ENCODE data around the gene ADIPOR1.
"Not testable (repeated sequence)": the region's sequence is repeated elsewhere in the genome, so short reads cannot be mapped to it uniquely, and the experiment has no call there.

ADIPOR1 gene, protein sequence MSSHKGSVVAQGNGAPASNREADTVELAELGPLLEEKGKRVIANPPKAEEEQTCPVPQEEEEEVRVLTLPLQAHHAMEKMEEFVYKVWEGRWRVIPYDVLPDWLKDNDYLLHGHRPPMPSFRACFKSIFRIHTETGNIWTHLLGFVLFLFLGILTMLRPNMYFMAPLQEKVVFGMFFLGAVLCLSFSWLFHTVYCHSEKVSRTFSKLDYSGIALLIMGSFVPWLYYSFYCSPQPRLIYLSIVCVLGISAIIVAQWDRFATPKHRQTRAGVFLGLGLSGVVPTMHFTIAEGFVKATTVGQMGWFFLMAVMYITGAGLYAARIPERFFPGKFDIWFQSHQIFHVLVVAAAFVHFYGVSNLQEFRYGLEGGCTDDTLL

DNA sequence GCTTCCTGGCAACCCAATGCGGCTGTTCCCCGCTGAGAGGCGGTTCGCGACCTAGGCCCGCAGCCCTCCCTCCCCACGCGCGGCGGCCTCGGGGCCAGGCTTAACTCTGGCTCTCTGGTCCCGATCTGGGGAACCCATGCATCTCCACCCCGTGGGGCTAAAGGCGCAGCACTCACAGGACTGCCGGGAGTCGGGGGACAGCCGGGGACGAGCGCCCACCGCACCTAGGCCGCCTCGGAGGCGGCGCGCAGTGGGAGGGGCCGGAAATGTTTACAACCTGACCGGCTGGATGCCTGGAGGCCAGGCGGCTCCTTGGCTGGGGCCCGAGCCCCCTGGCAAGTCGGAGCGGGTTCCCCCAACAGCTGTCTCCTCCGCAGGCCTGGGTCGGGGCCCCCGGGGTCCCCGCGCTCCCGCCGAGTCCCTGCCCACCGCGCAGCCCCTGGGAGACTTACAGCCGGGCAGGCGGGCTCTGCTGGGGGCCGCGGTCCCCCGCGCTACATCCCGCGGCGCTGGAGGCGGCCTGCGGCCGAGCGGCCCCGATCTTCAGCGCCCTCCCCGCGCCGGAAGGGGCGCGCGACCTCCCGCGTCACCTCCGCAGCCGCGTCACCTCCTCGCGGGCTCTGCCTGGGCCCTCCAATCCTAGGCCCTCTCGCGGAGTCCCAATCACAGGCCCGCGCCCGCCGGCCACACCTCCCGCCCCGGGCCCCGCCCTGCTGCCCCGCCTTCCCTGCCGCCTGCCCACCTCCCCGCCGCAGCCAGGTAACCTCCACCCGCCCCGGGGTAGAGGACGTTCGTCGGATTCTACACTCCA lies at the start of gene ADIPOR1:
Gene ADIPOR1, minus strand, starts transcription at position 580 of the 811 bp plus-strand sequence. CDS start 7,242 bp downstream, outside the sequence.
- peak; percentile 93 for DNase-seq

DNA sequence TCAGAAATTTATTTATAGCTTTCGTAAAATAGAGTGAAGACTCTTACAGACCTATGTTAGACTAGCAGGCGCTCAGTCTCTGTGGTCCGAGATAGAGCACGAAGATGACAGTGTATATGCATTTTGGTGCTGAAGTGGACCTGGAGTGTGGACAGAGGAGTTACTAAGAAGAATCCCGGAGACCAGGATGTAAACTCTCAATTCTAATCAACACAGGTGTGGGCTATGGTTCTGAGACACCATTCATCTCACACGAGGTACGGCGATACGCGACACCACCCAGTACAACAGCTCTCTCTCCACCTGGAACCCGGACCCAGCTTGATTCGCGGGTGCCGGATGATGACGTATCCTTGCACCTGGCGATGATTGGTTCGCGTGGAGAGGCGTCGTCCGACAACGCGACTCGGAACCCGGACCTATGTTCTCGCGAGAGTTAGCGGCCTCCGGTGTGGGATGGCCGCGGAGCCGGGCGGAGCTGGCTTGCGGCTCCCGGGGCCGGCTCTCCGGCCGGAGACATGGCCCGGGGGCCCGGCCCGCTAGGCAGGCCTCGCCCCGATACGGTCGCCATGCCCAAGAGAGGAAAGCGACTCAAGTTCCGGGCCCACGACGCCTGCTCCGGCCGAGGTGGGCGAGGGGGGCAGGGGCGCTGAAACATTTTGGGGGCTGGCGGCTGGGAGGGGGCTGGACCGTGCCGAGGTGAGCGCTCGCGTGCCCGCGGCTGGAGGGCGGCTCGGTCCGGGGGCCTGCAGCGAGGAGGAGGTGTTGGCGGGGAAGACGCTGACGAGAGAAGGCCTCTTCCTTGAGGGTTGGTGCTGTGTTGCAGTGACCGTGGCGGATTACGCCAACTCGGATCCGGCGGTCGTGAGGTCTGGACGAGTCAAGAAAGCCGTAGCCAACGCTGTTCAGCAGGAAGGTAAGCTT lies 49.1 kb upstream of the ADIPOR1 start, which contains the start of gene TMEM183A:
Gene TMEM183A, plus strand, starts transcription at position 427 of the 924 bp plus-strand sequence. Its CDS starts 92 bp downstream, at position 519.
- peak; percentile 97 for DNase-seq

DNA sequence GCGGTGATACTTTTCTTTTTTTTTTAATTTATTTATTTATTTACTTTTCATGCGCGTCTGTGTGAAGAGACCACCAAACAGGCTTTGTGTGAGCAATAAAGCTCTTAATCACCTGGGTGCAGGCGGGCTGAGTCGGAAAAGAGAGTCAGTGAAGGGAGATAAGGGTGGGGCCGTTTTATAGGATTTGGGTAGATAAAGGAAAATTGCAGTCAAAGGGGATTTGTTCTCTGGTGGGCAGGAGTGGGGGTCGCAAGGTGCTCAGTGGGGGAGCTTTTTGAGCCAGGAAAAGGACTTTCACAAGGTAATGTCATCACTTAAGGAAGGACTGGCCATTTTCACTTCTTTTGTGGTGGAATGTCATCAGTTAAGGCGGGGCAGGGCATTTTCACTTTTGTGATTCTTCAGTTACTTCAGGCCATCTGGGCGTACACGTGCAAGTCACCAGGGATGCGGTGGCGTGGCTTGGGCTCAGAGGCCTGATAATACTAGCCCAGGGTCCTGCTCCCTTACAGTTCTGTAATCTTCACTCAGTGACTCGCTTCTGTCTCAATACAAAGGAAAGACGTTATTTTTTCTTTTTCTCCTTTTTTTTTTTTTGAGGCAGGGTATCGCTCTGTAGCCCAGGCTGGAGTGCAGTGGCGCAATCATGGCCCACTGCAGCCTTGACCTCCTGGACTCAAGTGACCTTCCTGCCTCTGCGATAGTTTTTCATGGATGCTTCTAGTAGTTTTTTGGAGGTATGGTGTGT lies 47.5 kb upstream of the ADIPOR1 start:
- not testable (repeated sequence) for DNase-seq

DNA sequence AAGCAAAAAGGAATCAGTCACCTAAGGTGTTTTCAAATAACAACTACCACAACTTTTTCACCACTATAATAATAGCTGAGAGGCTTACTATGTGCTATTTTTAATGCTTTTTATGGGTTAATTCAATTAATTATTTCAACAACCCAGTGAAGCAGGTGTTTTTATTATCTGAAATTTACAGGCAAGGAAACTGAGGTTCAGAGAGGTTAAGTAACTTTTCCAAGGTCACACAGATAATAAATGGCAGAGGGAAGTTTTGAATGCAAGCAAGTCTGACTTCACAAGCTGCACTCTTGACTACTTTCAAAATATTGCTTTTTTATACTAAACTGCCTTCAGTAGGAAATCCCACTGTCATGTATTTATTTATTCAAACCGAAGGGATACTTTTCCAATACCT lies 44.8 kb upstream of the ADIPOR1 start:
- no peak for DNase-seq

GRCh38 chr1:203001986-203002385 lies 43.9 kb upstream of the ADIPOR1 start:
- DNase-seq: no peak

GRCh38 chr1:203000217-203000944 lies 42.3 kb upstream of the ADIPOR1 start:
- no peak for DNase-seq

DNA sequence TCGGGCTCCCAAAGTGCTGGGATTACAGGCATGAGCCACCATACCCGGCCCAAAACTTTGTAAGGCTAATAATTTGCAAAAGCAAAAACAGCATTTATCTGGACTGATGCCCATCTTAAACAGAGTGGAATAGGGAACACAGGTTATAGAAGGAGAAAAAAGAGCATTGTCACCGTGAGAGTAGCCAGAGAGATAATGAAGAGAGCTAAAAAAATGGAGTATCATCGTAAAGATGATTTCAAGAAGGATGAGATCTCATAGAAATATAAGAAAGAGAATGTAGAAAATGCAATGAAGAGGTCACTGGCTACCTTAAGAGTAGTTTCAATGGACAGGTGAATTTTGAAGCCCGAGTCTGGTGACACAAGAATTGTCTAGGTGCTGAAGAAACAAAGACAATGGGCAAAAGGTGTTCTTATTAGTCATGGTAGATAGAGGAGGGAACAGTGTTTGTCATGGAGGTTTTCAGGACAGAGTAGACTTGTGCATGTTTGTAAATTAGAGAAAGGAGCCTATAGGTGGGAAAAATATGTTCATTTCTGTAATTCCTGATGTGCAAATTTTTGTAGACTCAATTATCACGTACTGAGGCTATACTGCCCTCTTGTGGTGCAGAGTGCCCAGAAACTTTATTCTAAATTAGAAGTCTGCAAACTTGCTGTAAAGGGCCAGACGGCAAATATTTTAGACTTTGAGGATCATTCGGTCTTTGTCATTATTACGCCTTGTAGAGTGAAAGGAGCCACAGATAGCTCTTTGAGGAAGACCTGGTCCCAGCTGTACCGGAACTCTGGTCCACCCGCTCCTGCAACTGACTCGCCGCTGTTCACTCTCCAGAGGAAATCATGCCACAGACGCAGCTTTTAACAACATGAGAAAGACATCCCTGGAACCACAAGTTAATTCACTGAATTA lies 41.0 kb upstream of the ADIPOR1 start:
- no peak for DNase-seq

- no peak for DNase-seq
Measured at GRCh38 chr1:202994756-202995155, 36.6 kb upstream of the ADIPOR1 start.

DNA sequence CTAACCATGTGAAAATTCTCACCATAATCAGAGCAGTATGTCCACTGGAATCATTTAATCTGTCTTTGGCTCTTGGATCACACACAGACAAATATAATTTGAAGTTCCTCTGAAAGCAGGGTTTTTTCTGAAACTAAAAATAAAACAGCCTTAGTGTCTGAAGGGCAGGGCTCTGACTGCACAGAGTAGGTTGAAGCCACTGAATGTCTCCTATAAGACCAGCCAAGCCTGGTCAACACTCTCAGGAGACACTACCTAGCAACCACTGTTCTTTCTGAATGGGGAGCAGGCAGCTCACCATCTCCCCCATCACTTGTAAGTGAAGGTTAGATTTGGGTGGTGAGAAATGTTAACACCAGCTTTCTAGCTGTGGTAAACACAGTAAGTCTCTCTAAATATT lies 33.0 kb upstream of the ADIPOR1 start:
- DNase-seq: no peak

DNA sequence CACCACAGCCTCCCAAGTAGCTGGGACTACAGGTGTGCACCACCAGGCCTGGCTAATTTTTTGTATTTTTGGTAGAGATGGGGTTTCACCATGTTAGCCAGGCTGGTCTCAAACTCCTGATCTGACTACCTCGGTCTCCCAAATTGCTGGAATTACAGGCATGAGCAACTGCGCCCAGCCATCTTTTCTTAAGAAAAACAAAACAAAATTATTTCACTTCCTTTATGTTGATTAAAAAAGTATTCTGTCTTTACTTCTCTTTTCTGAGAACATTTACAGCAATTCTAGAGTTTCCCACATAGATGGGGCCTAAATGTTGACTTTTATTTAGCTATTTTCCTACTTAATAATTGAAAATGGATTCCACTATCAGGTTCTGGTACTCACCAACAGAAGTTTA lies 31.8 kb upstream of the ADIPOR1 start:
- no peak for DNase-seq

DNA sequence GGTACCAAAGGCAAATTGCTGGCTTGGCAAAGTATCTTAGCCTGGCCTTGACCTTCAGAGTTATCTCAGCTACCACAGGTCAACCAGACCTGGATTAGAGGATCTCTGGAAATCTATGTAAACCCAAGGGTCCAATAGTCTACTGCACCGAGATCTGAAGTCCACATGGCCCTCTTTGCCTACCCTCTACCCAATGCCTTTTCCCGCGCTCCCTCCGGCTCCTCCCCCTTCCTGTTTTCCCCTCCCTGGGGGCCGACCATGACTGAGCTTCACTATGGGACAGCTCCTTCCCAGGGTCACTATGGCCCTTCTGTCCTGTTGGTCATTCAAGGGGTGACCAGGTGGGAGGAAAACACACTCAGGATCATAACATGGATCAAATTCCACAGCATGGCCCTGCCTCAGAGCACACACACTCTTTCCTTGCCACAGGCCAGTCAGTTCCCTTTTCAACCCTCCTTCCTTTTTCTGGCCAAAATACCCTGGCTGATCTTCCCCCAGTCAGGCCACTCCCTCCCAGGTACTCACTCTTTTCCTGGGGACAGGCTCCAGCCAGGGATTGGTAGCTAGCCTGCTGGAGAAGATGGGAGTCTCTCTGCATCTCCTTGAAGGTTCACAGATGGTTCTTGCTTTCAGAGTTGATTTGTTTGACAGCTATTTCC lies 29.9 kb upstream of the ADIPOR1 start:
- no peak for DNase-seq

DNA sequence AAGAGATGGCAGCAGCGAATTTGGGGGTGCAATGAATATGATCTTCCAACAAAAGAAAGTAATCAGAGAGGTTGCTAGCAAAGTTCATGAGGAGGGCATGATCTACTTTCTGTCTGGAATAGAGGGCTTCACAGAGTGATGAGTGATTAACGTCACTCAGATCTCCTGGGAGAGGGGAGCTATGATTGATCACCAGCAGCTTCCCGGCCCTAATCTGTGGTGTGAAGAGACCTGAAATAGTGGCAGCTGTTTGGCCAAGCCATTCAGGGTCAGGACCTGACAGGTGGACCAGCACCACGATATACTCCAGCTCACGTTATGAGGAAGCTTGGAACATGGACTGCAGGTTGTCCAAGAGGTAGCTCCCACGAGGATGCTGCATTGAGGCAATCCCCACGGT lies 29.1 kb upstream of the ADIPOR1 start:
- DNase-seq: no peak

GRCh38 chr1:202986120-202986519 lies 28.0 kb upstream of the ADIPOR1 start:
- not testable (repeated sequence) for DNase-seq

GRCh38 chr1:202982715-202983430 lies 24.8 kb upstream of the ADIPOR1 start:
- no peak for DNase-seq

DNA sequence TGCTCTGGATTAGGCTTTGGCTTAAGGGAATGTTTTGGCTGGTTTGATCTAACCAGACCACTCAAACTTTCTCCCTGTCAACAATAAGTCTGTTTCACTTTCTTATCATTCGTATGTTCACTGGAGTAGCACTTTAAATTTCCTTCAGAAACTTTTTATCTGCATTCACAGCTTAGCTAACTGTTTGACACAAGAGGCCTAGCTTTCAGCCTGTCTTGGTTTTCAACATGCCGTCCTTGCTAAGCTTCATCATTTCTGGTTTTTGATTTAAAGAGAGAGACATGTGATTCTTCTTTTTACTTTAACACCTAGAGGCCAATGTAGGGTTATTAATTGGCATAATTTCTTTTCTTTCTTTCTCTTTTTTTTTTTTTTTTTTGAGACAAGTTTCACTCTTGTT lies 23.8 kb upstream of the ADIPOR1 start:
- no peak for DNase-seq

DNA sequence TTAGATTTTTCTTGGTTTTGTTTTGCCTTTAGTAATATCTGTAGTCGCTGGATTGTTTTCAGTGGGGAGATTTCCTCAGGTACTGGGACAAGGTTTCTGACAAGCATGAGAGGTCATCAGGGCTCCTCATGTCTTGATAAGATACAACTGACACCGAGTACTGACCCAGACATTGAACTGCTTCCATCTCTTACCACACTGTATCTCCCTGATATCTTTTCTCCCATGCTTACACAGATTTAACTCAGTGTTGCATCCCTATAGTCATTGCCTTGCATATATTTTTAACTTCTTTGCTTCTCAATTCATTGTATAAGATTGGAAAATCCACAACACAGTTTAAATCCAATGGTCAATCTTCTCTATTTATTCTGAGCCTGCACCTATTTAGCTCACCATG lies 21.3 kb upstream of the ADIPOR1 start:
- DNase-seq: no peak

- DNase-seq: no peak
Measured at GRCh38 chr1:202976633-202977032, 18.5 kb upstream of the ADIPOR1 start.

DNA sequence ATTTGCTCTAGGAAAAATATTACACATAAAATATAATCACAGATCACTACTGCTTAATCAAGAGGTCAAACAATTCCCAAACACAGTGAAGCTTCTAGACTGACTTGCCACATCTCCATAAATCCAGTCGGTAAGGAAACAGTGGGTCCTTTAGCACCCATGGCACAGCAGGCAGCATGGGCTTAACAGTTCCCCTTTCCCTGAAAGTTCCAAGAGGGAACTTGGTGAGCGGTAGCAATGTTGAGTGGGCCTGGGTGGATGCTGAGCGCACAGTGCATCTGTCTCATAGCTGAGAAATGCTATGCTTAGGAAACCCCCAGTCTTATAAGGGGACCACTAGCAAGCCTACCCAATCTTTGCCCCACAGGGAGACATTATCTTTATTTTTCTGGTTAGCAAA lies 16.7 kb upstream of the ADIPOR1 start:
- DNase-seq: no peak

DNA sequence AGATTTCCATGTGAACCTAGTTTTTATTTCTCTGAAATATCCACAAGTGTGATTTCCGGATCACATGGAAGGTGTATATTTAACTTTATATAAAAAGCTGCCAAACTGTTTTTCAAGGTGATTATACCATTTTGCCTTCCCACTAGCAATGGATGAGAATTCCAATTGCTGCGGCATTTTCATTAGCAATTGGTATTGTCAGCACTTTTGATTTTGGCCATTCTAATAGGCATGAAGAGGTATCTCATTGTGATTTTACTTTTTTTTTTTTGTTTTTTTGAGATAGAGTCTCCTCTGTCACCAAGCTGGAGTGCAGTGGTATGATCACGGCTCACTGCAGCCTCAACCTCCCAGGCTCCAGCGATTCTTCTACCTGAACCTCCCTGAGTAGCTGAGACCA lies 13.9 kb upstream of the ADIPOR1 start:
- no peak for DNase-seq
